Neural cell (in vitro differentiated cells): ENCODE measurements around the gene TRIOBP. TPM values are rescaled to one million over a fixed set of nuclear protein-coding genes. Genes with fewer than 3 reads are reported as not detected.

Experiments used
- H2AFZ ChIP-seq: fragments of 200-600, 300-800 bp; sonication (generic), shearing (Covaris generic); 2 replicates; pipeline ENCODE4 v1.6.0; 2014; ENCODE audit warnings: low read depth, mild to moderate bottlenecking, antibody characterized with exemption, low read length, moderate library complexity
- H3F3A ChIP-seq: fragments of 200-600 bp; shearing (Covaris generic); 2 replicates; pipeline ENCODE4 v1.6.1; 2016; ENCODE audit warnings: mild to moderate bottlenecking, moderate library complexity, mixed read lengths, antibody characterized with exemption, low read length; ENCODE audit not compliant: insufficient read depth, poor library complexity, severe bottlenecking
- H3K27ac ChIP-seq: fragments of 200-600, 300-800 bp; sonication (generic), shearing (Covaris generic); 2 replicates; pipeline ENCODE4 v1.5.1; 2014; ENCODE audit warnings: mild to moderate bottlenecking, low read length, moderate library complexity
- H3K27me3 ChIP-seq: fragments of 300-800, 200-600 bp; sonication (generic), shearing (Covaris generic); 2 replicates; pipeline ENCODE4 v1.6.0; 2014; ENCODE audit warnings: mild to moderate bottlenecking, low read depth, low read length, moderate library complexity; ENCODE audit not compliant: insufficient read depth
- H3K36me3 ChIP-seq: fragments of 300-800, 200-600 bp; sonication (generic), shearing (Covaris generic); 2 replicates; pipeline ENCODE4 v1.5.1; 2014; ENCODE audit warnings: mild to moderate bottlenecking, antibody characterized with exemption, low read length, moderate library complexity; ENCODE audit not compliant: insufficient read depth
- H3K4me2 ChIP-seq: fragments of 300-800, 200-600 bp; sonication (generic), shearing (Covaris generic); 2 replicates; pipeline ENCODE4 v1.6.0; 2014; ENCODE audit warnings: mild to moderate bottlenecking, low read length
- H3K4me3 ChIP-seq: fragments of 300-800, 200-600 bp; sonication (generic), shearing (Covaris generic); 2 replicates; pipeline ENCODE4 v1.5.1; 2014; ENCODE audit warnings: mild to moderate bottlenecking, low read length, moderate library complexity
- H3K79me2 ChIP-seq: fragments of 200-600 bp; shearing (Covaris generic); replicated peaks from 2 replicates; pipeline ENCODE4 v1.6.0; 2014; ENCODE audit warnings: mild to moderate bottlenecking, low read length, moderate library complexity; ENCODE audit not compliant: insufficient read depth
- H3K9ac ChIP-seq: fragments of 300-800, 200-600 bp; sonication (generic), shearing (Covaris generic); 2 replicates; pipeline ENCODE4 v1.6.1; 2016; ENCODE audit warnings: mild to moderate bottlenecking, low read length, mixed read lengths
- H3K9me2 ChIP-seq: fragments of 200-600 bp; shearing (Covaris generic); 2 replicates; pipeline ENCODE4 v1.6.1; 2016; ENCODE audit warnings: mild to moderate bottlenecking, low read length, mixed read lengths; ENCODE audit not compliant: insufficient read depth
- H3K9me3 ChIP-seq: fragments of 200-600, 300-800 bp; sonication (generic), shearing (Covaris generic); 2 replicates; pipeline ENCODE4 v1.6.1; 2016; ENCODE audit warnings: mild to moderate bottlenecking, mixed run types, low read length, moderate library complexity, mixed read lengths
- H4K20me1 ChIP-seq: fragments of 200-600 bp; shearing (Covaris generic); 2 replicates; pipeline ENCODE4 v1.6.1; 2016; ENCODE audit warnings: mild to moderate bottlenecking, mixed run types; ENCODE audit not compliant: insufficient read depth
- EP300 ChIP-seq: fragments of 450-650 bp; conservative IDR thresholded peaks from 2 replicates; pipeline ENCODE4 v1.6.1; 2014; ENCODE audit warnings: antibody characterized with exemption, mild to moderate bottlenecking, moderate library complexity; ENCODE audit not compliant: poor library complexity, severe bottlenecking
- EZH2 ChIP-seq: fragments of 200-600, 300-800 bp; shearing (Covaris generic), sonication (generic); IDR thresholded peaks from 2 replicates; pipeline ENCODE4 v1.6.1; 2014; ENCODE audit warnings: antibody characterized with exemption, low read length, borderline replicate concordance, mild to moderate bottlenecking; ENCODE audit not compliant: insufficient read depth, poor library complexity, severe bottlenecking
- MXI1 ChIP-seq: fragments of 450-650 bp; conservative IDR thresholded peaks from 2 replicates; pipeline ENCODE4 v1.6.1; 2014; ENCODE audit warnings: antibody characterized with exemption, mild to moderate bottlenecking; ENCODE audit not compliant: poor library complexity, severe bottlenecking
- POLR2AphosphoS5 ChIP-seq: IDR thresholded peaks from 2 replicates; pipeline ENCODE4 v1.6.1; 2012
- RAD21 ChIP-seq: fragments of 450-650 bp; conservative IDR thresholded peaks from 2 replicates; pipeline ENCODE4 v1.6.1; 2014; ENCODE audit warnings: antibody characterized with exemption, mild to moderate bottlenecking, moderate library complexity
- SMC3 ChIP-seq: fragments of 450-650 bp; conservative IDR thresholded peaks from 2 replicates; pipeline ENCODE4 v1.6.1; 2014; ENCODE audit warnings: antibody characterized with exemption, mild to moderate bottlenecking, moderate library complexity; ENCODE audit not compliant: poor library complexity
- TAF1 ChIP-seq: IDR thresholded peaks from 2 replicates; pipeline ENCODE4 v1.6.1; 2012; ENCODE audit warnings: low read depth
- polyA plus RNA-seq: library from polyadenylated mRNA; depleted of rRNA; stranded (reverse); fragments of >200 nt; gene quantifications from 2 replicates; pipeline ENCODE4 v1.2.3, GENCODE V29; 2014
- TF ChIP-seq, protein P1 (sequence below): IDR thresholded peaks from 2 replicates; pipeline ENCODE4 v1.6.1; 2012; ENCODE audit warnings: borderline replicate concordance
- TF ChIP-seq, protein P2 (sequence below): fragments of 450-650 bp; IDR thresholded peaks from 2 replicates; pipeline ENCODE4 v1.5.1; 2014; ENCODE audit warnings: antibody characterized with exemption, mild to moderate bottlenecking, moderate library complexity; ENCODE audit not compliant: poor library complexity, severe bottlenecking

The TRIOBP gene
- polyA plus RNA-seq, 1 donor from 2014 or later = 16.2 TPM

DNA sequence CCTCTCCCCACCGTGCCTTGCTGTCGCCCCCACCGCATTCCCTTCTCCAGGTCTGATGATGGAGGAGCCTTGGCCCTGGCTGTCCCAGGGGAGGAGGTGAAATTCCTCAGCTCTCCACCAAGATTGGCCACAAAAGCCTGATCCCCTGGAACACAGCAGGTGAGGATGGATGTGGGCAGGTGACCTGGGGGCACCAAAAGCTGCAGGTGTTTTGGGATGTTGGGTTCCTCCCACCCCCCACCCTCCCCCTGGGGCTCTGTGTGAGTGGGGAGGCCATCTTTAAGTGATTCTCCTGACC is 639 bp downstream of the TRIOBP start:
- H2AFZ ChIP-seq = peak overlapping the region; percentile 92
- no peaks in the 10 kb centered on the region for H3F3A ChIP-seq
- H3K36me3 ChIP-seq = peaks cover 5% of the 10 kb centered on the region
- no peaks in the 10 kb centered on the region for H3K9me2 ChIP-seq
- H3K27ac ChIP-seq = peak overlapping the region; percentile 89
- no peak for TF ChIP-seq TAF1
- TF ChIP-seq RAD21 = no peak
- no peak for TF ChIP-seq EZH2
- TF ChIP-seq, protein P1, sequence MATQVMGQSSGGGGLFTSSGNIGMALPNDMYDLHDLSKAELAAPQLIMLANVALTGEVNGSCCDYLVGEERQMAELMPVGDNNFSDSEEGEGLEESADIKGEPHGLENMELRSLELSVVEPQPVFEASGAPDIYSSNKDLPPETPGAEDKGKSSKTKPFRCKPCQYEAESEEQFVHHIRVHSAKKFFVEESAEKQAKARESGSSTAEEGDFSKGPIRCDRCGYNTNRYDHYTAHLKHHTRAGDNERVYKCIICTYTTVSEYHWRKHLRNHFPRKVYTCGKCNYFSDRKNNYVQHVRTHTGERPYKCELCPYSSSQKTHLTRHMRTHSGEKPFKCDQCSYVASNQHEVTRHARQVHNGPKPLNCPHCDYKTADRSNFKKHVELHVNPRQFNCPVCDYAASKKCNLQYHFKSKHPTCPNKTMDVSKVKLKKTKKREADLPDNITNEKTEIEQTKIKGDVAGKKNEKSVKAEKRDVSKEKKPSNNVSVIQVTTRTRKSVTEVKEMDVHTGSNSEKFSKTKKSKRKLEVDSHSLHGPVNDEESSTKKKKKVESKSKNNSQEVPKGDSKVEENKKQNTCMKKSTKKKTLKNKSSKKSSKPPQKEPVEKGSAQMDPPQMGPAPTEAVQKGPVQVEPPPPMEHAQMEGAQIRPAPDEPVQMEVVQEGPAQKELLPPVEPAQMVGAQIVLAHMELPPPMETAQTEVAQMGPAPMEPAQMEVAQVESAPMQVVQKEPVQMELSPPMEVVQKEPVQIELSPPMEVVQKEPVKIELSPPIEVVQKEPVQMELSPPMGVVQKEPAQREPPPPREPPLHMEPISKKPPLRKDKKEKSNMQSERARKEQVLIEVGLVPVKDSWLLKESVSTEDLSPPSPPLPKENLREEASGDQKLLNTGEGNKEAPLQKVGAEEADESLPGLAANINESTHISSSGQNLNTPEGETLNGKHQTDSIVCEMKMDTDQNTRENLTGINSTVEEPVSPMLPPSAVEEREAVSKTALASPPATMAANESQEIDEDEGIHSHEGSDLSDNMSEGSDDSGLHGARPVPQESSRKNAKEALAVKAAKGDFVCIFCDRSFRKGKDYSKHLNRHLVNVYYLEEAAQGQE = no peak
- TF ChIP-seq SMC3 = no peak
- TF ChIP-seq POLR2AphosphoS5 = no peak
- TF ChIP-seq, protein P2, sequence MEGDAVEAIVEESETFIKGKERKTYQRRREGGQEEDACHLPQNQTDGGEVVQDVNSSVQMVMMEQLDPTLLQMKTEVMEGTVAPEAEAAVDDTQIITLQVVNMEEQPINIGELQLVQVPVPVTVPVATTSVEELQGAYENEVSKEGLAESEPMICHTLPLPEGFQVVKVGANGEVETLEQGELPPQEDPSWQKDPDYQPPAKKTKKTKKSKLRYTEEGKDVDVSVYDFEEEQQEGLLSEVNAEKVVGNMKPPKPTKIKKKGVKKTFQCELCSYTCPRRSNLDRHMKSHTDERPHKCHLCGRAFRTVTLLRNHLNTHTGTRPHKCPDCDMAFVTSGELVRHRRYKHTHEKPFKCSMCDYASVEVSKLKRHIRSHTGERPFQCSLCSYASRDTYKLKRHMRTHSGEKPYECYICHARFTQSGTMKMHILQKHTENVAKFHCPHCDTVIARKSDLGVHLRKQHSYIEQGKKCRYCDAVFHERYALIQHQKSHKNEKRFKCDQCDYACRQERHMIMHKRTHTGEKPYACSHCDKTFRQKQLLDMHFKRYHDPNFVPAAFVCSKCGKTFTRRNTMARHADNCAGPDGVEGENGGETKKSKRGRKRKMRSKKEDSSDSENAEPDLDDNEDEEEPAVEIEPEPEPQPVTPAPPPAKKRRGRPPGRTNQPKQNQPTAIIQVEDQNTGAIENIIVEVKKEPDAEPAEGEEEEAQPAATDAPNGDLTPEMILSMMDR = no peak
- TF ChIP-seq EP300 = no peak
- no peak for TF ChIP-seq MXI1
- no peaks in the 10 kb centered on the region for H3K9me3 ChIP-seq
- H3K4me2 ChIP-seq = peak overlapping the region; percentile 98
- H3K9ac ChIP-seq = peak overlapping the region; percentile 90
- H4K20me1 ChIP-seq = no peaks in the 10 kb centered on the region
- peak overlapping the region; percentile 92 for H3K4me3 ChIP-seq
- no peaks in the 10 kb centered on the region for H3K27me3 ChIP-seq
- H3K79me2 ChIP-seq = peaks cover 12% of the 10 kb centered on the region

DNA sequence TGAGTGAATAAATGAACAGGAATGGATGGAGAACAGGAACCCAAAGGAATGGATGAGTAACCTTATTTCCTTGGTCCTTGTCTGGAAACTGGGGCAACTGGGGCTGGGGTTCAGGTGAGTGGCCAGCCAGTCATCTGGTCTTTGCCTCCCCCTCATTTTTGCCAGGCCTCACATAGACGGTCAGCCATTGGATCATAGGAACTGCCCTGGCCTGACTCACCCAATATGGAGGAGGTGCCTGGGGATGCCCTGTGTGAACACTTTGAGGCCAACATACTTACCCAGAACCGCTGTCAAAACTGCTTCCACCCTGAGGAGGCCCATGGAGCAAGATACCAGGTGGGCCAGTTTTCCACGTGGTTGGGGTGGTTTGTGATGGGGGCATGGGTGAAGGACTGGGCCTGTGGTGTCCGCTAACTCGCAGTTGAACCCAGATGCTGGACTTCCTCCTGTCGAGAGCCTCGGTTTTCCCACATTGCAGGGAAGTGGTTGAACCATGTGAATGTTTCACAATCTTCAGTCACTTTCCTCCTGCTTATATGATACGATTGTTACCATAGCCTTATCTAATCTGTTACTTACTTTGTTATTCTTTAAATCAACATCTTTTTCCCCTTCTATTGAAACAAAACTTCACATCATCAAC is 4.4 kb downstream of the TRIOBP start:
- no peak for TF ChIP-seq EP300
- no peak for TF ChIP-seq SMC3
- no peak for TF ChIP-seq TAF1
- TF ChIP-seq RAD21 = no peak
- TF ChIP-seq EZH2 = no peak
- TF ChIP-seq, protein P2 = no peak
- TF ChIP-seq MXI1 = no peak
- TF ChIP-seq POLR2AphosphoS5 = no peak
- TF ChIP-seq, protein P1 = no peak
- Histone ChIP-seq H3K9ac (no peak overlapping the region), H3F3A (no peaks in the 10 kb centered on the region), H2AFZ (no peak overlapping the region), H3K27me3 (no peaks in the 10 kb centered on the region), H3K36me3 (no peaks in the 10 kb centered on the region), H4K20me1 (no peaks in the 10 kb centered on the region), H3K27ac (no peak overlapping the region), H3K4me3 (no peak overlapping the region), H3K4me2 (no peak overlapping the region), H3K79me2 (peaks cover 12% of the 10 kb centered on the region), H3K9me2 (no peaks in the 10 kb centered on the region), H3K9me3 (no peaks in the 10 kb centered on the region)
